Vagina (tissue), 2 donors: ENCODE data around the gene SPTA1.

Experiments used
- CTCF ChIP-seq, 3 experiments: fragments of 450-650 bp in 2 of 3; fragments of 200-600 bp in 1 of 3; sonication (generic) in 1 of 3; IDR thresholded peaks; one replicate each; pipeline ENCODE4 v1.5.1; 2017 to 2019; ENCODE audit warnings: antibody characterized with exemption in 3 of 3, mild to moderate bottlenecking in 2 of 3, moderate library complexity in 2 of 3
- POLR2A ChIP-seq, 2 donors: fragments of 450-650 bp; IDR thresholded peaks; one replicate each; pipeline ENCODE4 v1.6.1; 2017; ENCODE audit warnings: antibody characterized with exemption in 2 of 2, mild to moderate bottlenecking in 2 of 2, moderate library complexity in 2 of 2
- POLR2AphosphoS5 ChIP-seq, 2 donors: sonication (generic); formaldehyde crosslinking; IDR thresholded peaks; one replicate each; pipeline ENCODE4 v1.9.0; 2017; ENCODE audit warnings: antibody characterized with exemption in 2 of 2, mild to moderate bottlenecking in 2 of 2, low read depth in 1 of 2; ENCODE audit not compliant: insufficient read depth in 1 of 2

- TF ChIP-seq POLR2AphosphoS5 (IDR thresholded peaks at IDR 0.05; ENCODE audit: insufficient read depth in 1 of 2, low read depth in 1 of 2) (no peak), CTCF (IDR thresholded peaks at IDR 0.05) (no peak), POLR2A (IDR thresholded peaks at IDR 0.05) (no peak)
Observed at GRCh38 chr1:158686111-158687009, at the start of gene SPTA1.
